Hepatocyte (in vitro differentiated cells): ENCODE results near the gene HS2ST1. TPM values are rescaled to one million over a fixed set of nuclear protein-coding genes. Genes with fewer than 3 reads are reported as not detected.

ENCODE experiments used
- DNase-seq: peaks from one replicate; pipeline ENCODE4 v3.0.0-alpha.2; 2016; ENCODE audit warnings: low spot score
- H2AFZ ChIP-seq: fragments of 200-600 bp; sonication (generic); 2 replicates; pipeline ENCODE4 v1.6.0; 2016; ENCODE audit warnings: antibody characterized with exemption, mild to moderate bottlenecking
- H3K27ac ChIP-seq: fragments of 200-600 bp; sonication (generic); 2 replicates; pipeline ENCODE4 v1.5.1; 2016; ENCODE audit warnings: mild to moderate bottlenecking
- H3K27me3 ChIP-seq: fragments of 200-600 bp; sonication (generic); 2 replicates; pipeline ENCODE4 v1.6.1; 2016
- H3K36me3 ChIP-seq: fragments of 200-600 bp; sonication (generic); replicated peaks from 2 replicates; pipeline ENCODE4 v1.5.1; 2016; ENCODE audit warnings: low read depth; ENCODE audit not compliant: insufficient read depth
- H3K4me1 ChIP-seq: fragments of 200-600 bp; sonication (generic); 2 replicates; pipeline ENCODE4 v1.5.1; 2016; ENCODE audit warnings: mild to moderate bottlenecking, moderate library complexity; ENCODE audit not compliant: insufficient read depth
- H3K4me2 ChIP-seq: fragments of 200-600 bp; sonication (generic); 2 replicates; pipeline ENCODE4 v1.6.0; 2016
- H3K4me3 ChIP-seq: fragments of 200-600 bp; sonication (generic); 2 replicates; pipeline ENCODE4 v1.5.1; 2016; ENCODE audit warnings: mild to moderate bottlenecking
- H3K79me2 ChIP-seq: fragments of 200-600 bp; sonication (generic); 2 replicates; pipeline ENCODE4 v1.6.0; 2017; ENCODE audit warnings: mild to moderate bottlenecking
- H3K9me2 ChIP-seq: fragments of 200-600 bp; sonication (generic); replicated peaks from 2 replicates; pipeline ENCODE4 v1.6.0; 2017; ENCODE audit warnings: mild to moderate bottlenecking; ENCODE audit not compliant: insufficient read depth
- H3K9me3 ChIP-seq: fragments of 200-600 bp; sonication (generic); 2 replicates; pipeline ENCODE4 v1.5.1; 2016; ENCODE audit warnings: low read depth, mild to moderate bottlenecking
- H4K20me1 ChIP-seq: fragments of 200-600 bp; sonication (generic); 2 replicates; pipeline ENCODE4 v1.6.0; 2016; ENCODE audit warnings: mild to moderate bottlenecking; ENCODE audit not compliant: insufficient read depth, poor library complexity, severe bottlenecking
- CTCF ChIP-seq: fragments of 200-600 bp; sonication (generic); IDR thresholded peaks from 2 replicates; pipeline ENCODE4 v1.5.1; 2016; ENCODE audit warnings: antibody characterized with exemption, mild to moderate bottlenecking; ENCODE audit not compliant: poor library complexity
- EZH2 ChIP-seq: fragments of 200-600 bp; sonication (generic); IDR thresholded peaks from 2 replicates; pipeline ENCODE4 v1.6.1; 2016; ENCODE audit warnings: antibody characterized with exemption, mild to moderate bottlenecking, borderline replicate concordance
- EZH2phosphoT487 ChIP-seq: fragments of 200-600 bp; sonication (generic); IDR thresholded peaks from one replicate; pipeline ENCODE4 v1.6.1; 2018; ENCODE audit warnings: antibody characterized with exemption, mild to moderate bottlenecking, low read depth, moderate library complexity; ENCODE audit not compliant: unreplicated experiment, severe bottlenecking
- WGBS: methylation state at CpG from one replicate; pipeline ENCODE4 v1.1.6; 2016; ENCODE audit warnings: low lambda C conversion rate; ENCODE audit errors: missing lambda C conversion rate; 5-methylcytosine and 5-hydroxymethylcytosine counted together
- polyA plus RNA-seq: library from polyadenylated mRNA; unstranded; fragments of >200 nt; fragmentation: Nextera tagmentation; extraction: Ambion mirVana; gene quantifications from 2 replicates; pipeline ENCODE4 v1.2.1, GENCODE V29; 2016
- total RNA-seq: library from RNA; depleted of rRNA; stranded (reverse); fragments of >200 nt; gene quantifications from 2 replicates; pipeline ENCODE4 v1.2.3, GENCODE V29; 2014

Gene HS2ST1
- total and polyA plus RNA-seq, 2 experiments from 2014 or later, result 19.1 to 42.3 TPM

GRCh38 chr1:87120779-87121178 is 206.3 kb downstream of the HS2ST1 start:
- TF ChIP-seq CTCF (peak; percentile 23), EZH2phosphoT487 (no peak)
- Histone ChIP-seq H3K27me3 (no peaks in the 10 kb centered on the region), H3K79me2 (no peaks in the 10 kb centered on the region), H3K4me1 (peaks cover 9% of the 10 kb centered on the region), H3K27ac (peak overlapping the region; percentile 41), H3K36me3 (no peaks in the 10 kb centered on the region), H3K9me2 (no peaks in the 10 kb centered on the region), H3K4me3 (no peak overlapping the region), H3K4me2 (no peak overlapping the region), H4K20me1 (no peaks in the 10 kb centered on the region), H3K9me3 (no peaks in the 10 kb centered on the region), H2AFZ (no peak overlapping the region)
- DNase-seq, result no peak
- WGBS, result 92% methylated on average over 2 of the region's 2 CpGs

GRCh38 chr1:87121711-87122163 is 207.3 kb downstream of the HS2ST1 start:
- peak; percentile 41 for DNase-seq
- Histone ChIP-seq H3K9me2 (no peaks in the 10 kb centered on the region), H3K27me3 (no peaks in the 10 kb centered on the region), H3K27ac (peak overlapping the region; percentile 81), H3K4me2 (no peak overlapping the region), H4K20me1 (no peaks in the 10 kb centered on the region), H3K4me1 (peaks cover 9% of the 10 kb centered on the region), H3K36me3 (no peaks in the 10 kb centered on the region), H3K4me3 (no peak overlapping the region), H2AFZ (no peak overlapping the region), H3K9me3 (no peaks in the 10 kb centered on the region), H3K79me2 (no peaks in the 10 kb centered on the region)
- TF ChIP-seq EZH2phosphoT487, result peak; percentile 57
- no peak for TF ChIP-seq EZH2
- 42% methylated on average over 7 of the region's 7 CpGs for WGBS

- Histone ChIP-seq H4K20me1 (no peaks in the 10 kb centered on the region), H3K4me3 (no peak overlapping the region), H3K4me1 (peaks cover 9% of the 10 kb centered on the region), H3K27ac (peak overlapping the region; percentile 81), H3K9me2 (no peaks in the 10 kb centered on the region), H3K36me3 (no peaks in the 10 kb centered on the region), H3K4me2 (no peak overlapping the region), H2AFZ (no peak overlapping the region), H3K79me2 (no peaks in the 10 kb centered on the region), H3K9me3 (no peaks in the 10 kb centered on the region), H3K27me3 (no peaks in the 10 kb centered on the region)
- 94% methylated on average over 1 of the region's 1 CpG for WGBS
- no peak for DNase-seq
- no peak for TF ChIP-seq EZH2phosphoT487
- no peak for TF ChIP-seq CTCF
- TF ChIP-seq EZH2, result no peak
These were observed 207.8 kb downstream of the HS2ST1 start for GRCh38 chr1:87122243-87122642.

- Histone ChIP-seq H3K79me2 (no peaks in the 10 kb centered on the region), H3K27ac (no peak overlapping the region), H4K20me1 (no peaks in the 10 kb centered on the region), H3K9me2 (no peaks in the 10 kb centered on the region), H3K9me3 (no peaks in the 10 kb centered on the region), H3K4me2 (no peak overlapping the region), H3K27me3 (no peaks in the 10 kb centered on the region), H3K4me3 (no peak overlapping the region), H3K4me1 (peaks cover 9% of the 10 kb centered on the region), H3K36me3 (no peaks in the 10 kb centered on the region), H2AFZ (no peak overlapping the region)
- DNase-seq, result no peak
- no peak for TF ChIP-seq EZH2
- WGBS, result 95% methylated on average over 6 of the region's 6 CpGs
These were observed 209.2 kb downstream of the HS2ST1 start for GRCh38 chr1:87123610-87124009.
